Astrocyte (in vitro differentiated cells and primary cell): Measurements from ENCODE around the gene DNAJC12. TPM values are rescaled to one million over a fixed set of nuclear protein-coding genes. Genes with fewer than 3 reads are reported as not detected.
"Not testable (repeated sequence)": the region's sequence is repeated elsewhere in the genome, so short reads cannot be mapped to it uniquely, and the experiment has no call there.

Experiments used
- DNase-seq: peaks from one replicate; pipeline ENCODE4 v3.0.0-alpha.2; 2010; ENCODE audit warnings: low read depth
- FAIRE-seq: peaks from 2 replicates; lab custom pipeline; 2011; peaks lifted over from hg19 to GRCh38; lab: Jason Lieb, UNC
- H2AFZ ChIP-seq: 2 replicates; pipeline ENCODE4 v1.6.0; 2012; ENCODE audit warnings: low read depth, low read length, inconsistent platforms
- H3K27ac ChIP-seq: 2 replicates; pipeline ENCODE4 v1.5.1; 2011; ENCODE audit warnings: low read depth, low read length, inconsistent platforms
- H3K27me3 ChIP-seq: 2 replicates; pipeline ENCODE4 v1.6.0; 2011; ENCODE audit warnings: low read length, inconsistent platforms; ENCODE audit not compliant: insufficient read depth
- H3K36me3 ChIP-seq: 2 replicates; pipeline ENCODE4 v1.5.1; 2011; ENCODE audit warnings: low read length, inconsistent platforms; ENCODE audit not compliant: insufficient read depth
- H3K4me1 ChIP-seq: 2 replicates; pipeline ENCODE4 v1.5.1; 2011; ENCODE audit warnings: low read length, inconsistent platforms; ENCODE audit not compliant: insufficient read depth
- H3K4me2 ChIP-seq: 2 replicates; pipeline ENCODE4 v1.6.0; 2012; ENCODE audit warnings: low read length, inconsistent platforms
- H3K4me3 ChIP-seq: 2 replicates; pipeline ENCODE4 v1.5.1; 2011; ENCODE audit warnings: low read depth, mild to moderate bottlenecking, low read length, inconsistent platforms; ENCODE audit not compliant: insufficient read depth
- H3K79me2 ChIP-seq: 2 replicates; pipeline ENCODE4 v1.6.0; 2012; ENCODE audit warnings: mild to moderate bottlenecking, low read length, inconsistent platforms; ENCODE audit not compliant: insufficient read depth
- H3K9ac ChIP-seq: 2 replicates; pipeline ENCODE4 v1.6.0; 2012; ENCODE audit warnings: mild to moderate bottlenecking, low read length, inconsistent platforms
- H3K9me3 ChIP-seq: 2 replicates; pipeline ENCODE4 v1.5.1; 2012; ENCODE audit warnings: low read depth, mild to moderate bottlenecking, low read length, inconsistent platforms; ENCODE audit not compliant: insufficient read depth
- H4K20me1 ChIP-seq: 2 replicates; pipeline ENCODE4 v1.6.0; 2012; ENCODE audit warnings: low read length, inconsistent platforms; ENCODE audit not compliant: insufficient read depth
- H3K27ac Mint-ChIP-seq: one replicate; pipeline ENCODE4 v1.8.0; 2021; ENCODE audit warnings: mild to moderate bottlenecking, mixed read lengths; ENCODE audit not compliant: unreplicated experiment
- H3K27me3 Mint-ChIP-seq: one replicate; pipeline ENCODE4 v1.8.0; 2021; ENCODE audit warnings: low read depth, mixed read lengths; ENCODE audit not compliant: unreplicated experiment
- H3K36me3 Mint-ChIP-seq: one replicate; pipeline ENCODE4 v1.8.0; 2021; ENCODE audit warnings: low read depth, mixed read lengths; ENCODE audit not compliant: unreplicated experiment
- H3K4me1 Mint-ChIP-seq: one replicate; pipeline ENCODE4 v1.8.0; 2021; ENCODE audit warnings: low read depth, mixed read lengths; ENCODE audit not compliant: unreplicated experiment
- H3K4me3 Mint-ChIP-seq: one replicate; pipeline ENCODE4 v1.8.0; 2021; ENCODE audit warnings: mild to moderate bottlenecking, moderate library complexity, mixed read lengths; ENCODE audit not compliant: unreplicated experiment
- H3K9me3 Mint-ChIP-seq: one replicate; pipeline ENCODE4 v1.8.0; 2021; ENCODE audit warnings: mild to moderate bottlenecking, mixed read lengths; ENCODE audit not compliant: unreplicated experiment
- CTCF ChIP-seq: IDR thresholded peaks from 2 replicates; pipeline ENCODE4 v1.5.1; 2011; ENCODE audit warnings: low read depth, mild to moderate bottlenecking, inconsistent platforms, low read length, moderate library complexity; ENCODE audit not compliant: insufficient read depth
- EZH2 ChIP-seq: IDR thresholded peaks from 2 replicates; pipeline ENCODE4 v1.6.1; 2012; ENCODE audit warnings: mild to moderate bottlenecking, low read length, inconsistent platforms; ENCODE audit not compliant: insufficient read depth
- total RNA-seq: library from RNA; stranded (reverse); gene quantifications from 2 replicates; pipeline ENCODE4 v1.2.1, GENCODE V29; 2021

Gene DNAJC12
- total RNA-seq, 1 donor from 2014 or later = 2.1 TPM

GRCh38 chr10:67767244-67767643 lies 70.7 kb downstream of the DNAJC12 start:
- no peak for DNase-seq
- no peak overlapping the region for H3K4me3 ChIP-seq
- no peak overlapping the region for H3K27ac ChIP-seq
- H3K79me2 ChIP-seq = no peaks in the 10 kb centered on the region
- no peak for FAIRE-seq
- TF ChIP-seq EZH2 (no peak), CTCF (no peak)
- Mint-ChIP-seq H3K27me3 (no peaks in the 10 kb centered on the region), H3K9me3 (peaks cover 2% of the 10 kb centered on the region), H3K27ac (no peak overlapping the region), H3K4me1 (no peaks in the 10 kb centered on the region), H3K4me3 (no peak overlapping the region), H3K36me3 (no peaks in the 10 kb centered on the region)
- peaks cover 5% of the 10 kb centered on the region for H3K4me1 ChIP-seq
- no peak overlapping the region for H2AFZ ChIP-seq
- no peaks in the 10 kb centered on the region for H3K36me3 ChIP-seq
- H3K4me2 ChIP-seq = no peak overlapping the region
- no peak overlapping the region for H3K9ac ChIP-seq
- no peaks in the 10 kb centered on the region for H4K20me1 ChIP-seq
- H3K27me3 ChIP-seq = peaks cover 2% of the 10 kb centered on the region
- H3K9me3 ChIP-seq = no peaks in the 10 kb centered on the region

GRCh38 chr10:67764012-67764822 lies 73.8 kb downstream of the DNAJC12 start:
- Histone ChIP-seq H3K27ac (peak overlapping the region; percentile 78), H3K9me3 (no peaks in the 10 kb centered on the region), H2AFZ (peak overlapping the region; percentile 96), H3K9ac (peak overlapping the region; percentile 85), H3K79me2 (no peaks in the 10 kb centered on the region), H3K4me3 (peak overlapping the region; percentile 86), H3K4me1 (peaks cover 5% of the 10 kb centered on the region), H3K27me3 (no peaks in the 10 kb centered on the region), H4K20me1 (no peaks in the 10 kb centered on the region), H3K36me3 (no peaks in the 10 kb centered on the region), H3K4me2 (peak overlapping the region; percentile 95)
- H3K4me3 Mint-ChIP-seq = peak overlapping the region; percentile 94
- H3K36me3 Mint-ChIP-seq = no peaks in the 10 kb centered on the region
- peak; percentile 87 for DNase-seq
- FAIRE-seq = no peak
- H3K27me3 Mint-ChIP-seq = no peaks in the 10 kb centered on the region
- peak overlapping the region; percentile 77 for H3K27ac Mint-ChIP-seq
- H3K4me1 Mint-ChIP-seq = no peaks in the 10 kb centered on the region
- H3K9me3 Mint-ChIP-seq = peaks cover 2% of the 10 kb centered on the region
- TF ChIP-seq CTCF = no peak

- H3K27ac Mint-ChIP-seq = peak overlapping the region; percentile 86
- Histone ChIP-seq H2AFZ (peak overlapping the region; percentile 96), H4K20me1 (no peaks in the 10 kb centered on the region), H3K9ac (peak overlapping the region; percentile 85), H3K9me3 (no peaks in the 10 kb centered on the region), H3K4me1 (peaks cover 5% of the 10 kb centered on the region), H3K4me3 (peak overlapping the region; percentile 86), H3K27ac (peak overlapping the region; percentile 52), H3K79me2 (no peaks in the 10 kb centered on the region), H3K27me3 (no peaks in the 10 kb centered on the region), H3K36me3 (no peaks in the 10 kb centered on the region), H3K4me2 (peak overlapping the region; percentile 95)
- TF ChIP-seq CTCF (no peak), EZH2 (no peak)
- H3K27me3 Mint-ChIP-seq = no peaks in the 10 kb centered on the region
- FAIRE-seq = no peak
- H3K9me3 Mint-ChIP-seq = peaks cover 2% of the 10 kb centered on the region
- peak overlapping the region; percentile 94 for H3K4me3 Mint-ChIP-seq
- no peaks in the 10 kb centered on the region for H3K36me3 Mint-ChIP-seq
- peak; percentile 32 for DNase-seq
- no peaks in the 10 kb centered on the region for H3K4me1 Mint-ChIP-seq
Observed at GRCh38 chr10:67763499-67764011, 74.4 kb downstream of the DNAJC12 start.

GRCh38 chr10:67762567-67762966 lies 75.4 kb downstream of the DNAJC12 start:
- FAIRE-seq, H3K36me3 ChIP-seq, H3K79me2 ChIP-seq, H3K9me3 ChIP-seq, H3K36me3 Mint-ChIP-seq, H4K20me1 ChIP-seq, H3K4me3 Mint-ChIP-seq, H3K27me3 Mint-ChIP-seq, H3K27ac ChIP-seq, H3K9ac ChIP-seq, H3K4me1 ChIP-seq, H3K27me3 ChIP-seq, H2AFZ ChIP-seq, H3K4me1 Mint-ChIP-seq, H3K4me3 ChIP-seq, H3K27ac Mint-ChIP-seq, H3K4me2 ChIP-seq, DNase-seq, H3K9me3 Mint-ChIP-seq: not testable (repeated sequence)
